HG03103 (cell line): Measurements from ENCODE around the gene PRPF8.

Source experiments
- ATAC-seq: cut with Tn5 transposase; IDR thresholded peaks from one replicate; pipeline ENCODE4 v1.9.1; 2021; ENCODE audit warnings: low read depth; ENCODE audit not compliant: unreplicated experiment

Gene PRPF8

DNA sequence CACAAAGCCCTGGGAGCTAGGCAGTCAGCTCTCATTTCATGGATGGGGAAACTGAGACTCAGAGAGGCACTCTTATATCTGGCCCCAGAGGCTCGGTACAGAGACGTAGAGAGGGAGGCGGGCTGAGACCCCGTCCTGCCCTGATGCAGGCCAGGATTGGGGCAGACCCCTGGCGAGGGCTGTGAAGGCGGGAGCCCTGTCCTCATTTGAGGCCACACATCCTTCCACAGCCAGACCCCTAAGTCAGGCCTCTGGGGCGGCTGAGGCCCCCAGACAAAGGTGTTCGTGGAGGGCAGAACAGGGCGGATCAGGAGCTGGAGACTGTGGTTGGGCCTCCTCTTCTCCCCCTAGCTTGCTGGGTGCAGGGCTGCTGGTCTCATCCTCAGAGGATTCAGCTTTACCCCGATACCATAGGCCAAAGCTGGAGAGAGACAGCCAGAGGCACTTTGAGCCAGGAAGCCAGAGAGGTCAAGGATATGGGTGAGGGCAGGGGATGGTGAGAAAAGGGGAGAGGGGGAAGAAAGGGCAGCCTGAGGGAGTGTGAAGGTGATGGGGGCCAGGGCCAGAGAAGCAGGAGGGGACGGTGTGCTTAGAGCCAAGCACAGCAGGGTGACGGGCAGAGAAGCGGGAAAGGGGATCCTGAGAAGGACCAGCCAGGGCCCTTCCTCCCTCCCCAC is 38.3 kb downstream of the PRPF8 start:
- no peak for ATAC-seq

DNA sequence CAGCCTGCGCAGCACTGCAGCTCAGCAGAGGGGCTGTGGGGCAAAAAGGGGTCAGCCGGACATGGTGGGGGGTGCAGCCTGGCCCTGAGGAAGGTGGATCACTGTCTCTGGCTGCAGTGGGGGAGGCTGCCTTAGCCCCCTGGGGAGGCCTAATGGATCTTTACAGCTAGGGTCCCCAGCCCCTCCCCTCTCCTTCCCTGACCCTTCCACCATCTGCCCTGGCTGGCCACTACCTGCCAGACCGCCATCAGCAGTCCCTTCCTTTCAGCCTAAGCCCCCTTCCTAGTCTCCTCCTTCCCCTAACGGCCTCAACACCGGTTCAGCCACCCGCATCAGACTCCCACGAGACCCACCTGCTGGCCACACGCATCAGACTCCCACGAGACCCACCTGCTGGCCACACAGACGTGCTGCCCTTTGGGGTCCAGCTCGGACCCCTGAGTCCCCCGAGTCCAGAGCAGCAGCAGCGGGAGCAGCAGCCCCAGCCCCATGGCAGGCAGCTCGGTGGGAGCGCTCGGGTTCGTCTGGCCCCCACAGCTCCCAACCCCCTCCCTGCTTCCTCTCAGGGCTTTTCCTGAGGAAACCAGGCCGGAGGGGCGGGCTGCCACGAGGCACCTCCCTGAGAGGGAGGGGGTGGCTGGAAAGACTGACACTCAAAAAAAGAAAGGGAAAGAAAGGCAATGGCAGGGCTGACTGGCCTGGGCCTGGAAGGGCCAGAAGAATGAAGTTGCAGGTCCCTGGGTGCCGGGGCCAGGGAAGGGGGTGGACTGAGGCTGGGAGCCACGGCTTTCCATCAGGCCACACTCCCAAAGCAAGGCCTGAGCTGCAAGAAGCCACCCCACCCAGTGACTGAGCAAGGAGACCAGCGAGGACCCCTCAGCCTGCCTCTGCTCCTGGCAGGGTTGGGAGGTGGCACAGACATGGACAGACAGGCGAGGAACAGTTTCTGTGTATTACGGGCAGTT is 39.2 kb downstream of the PRPF8 start, which contains the start of gene SCARF1:
Gene SCARF1 (minus strand): TSS at position 526 of the 965 bp plus-strand sequence. CDS start 35 bp downstream, at position 491.
- ATAC-seq, result no peak

DNA sequence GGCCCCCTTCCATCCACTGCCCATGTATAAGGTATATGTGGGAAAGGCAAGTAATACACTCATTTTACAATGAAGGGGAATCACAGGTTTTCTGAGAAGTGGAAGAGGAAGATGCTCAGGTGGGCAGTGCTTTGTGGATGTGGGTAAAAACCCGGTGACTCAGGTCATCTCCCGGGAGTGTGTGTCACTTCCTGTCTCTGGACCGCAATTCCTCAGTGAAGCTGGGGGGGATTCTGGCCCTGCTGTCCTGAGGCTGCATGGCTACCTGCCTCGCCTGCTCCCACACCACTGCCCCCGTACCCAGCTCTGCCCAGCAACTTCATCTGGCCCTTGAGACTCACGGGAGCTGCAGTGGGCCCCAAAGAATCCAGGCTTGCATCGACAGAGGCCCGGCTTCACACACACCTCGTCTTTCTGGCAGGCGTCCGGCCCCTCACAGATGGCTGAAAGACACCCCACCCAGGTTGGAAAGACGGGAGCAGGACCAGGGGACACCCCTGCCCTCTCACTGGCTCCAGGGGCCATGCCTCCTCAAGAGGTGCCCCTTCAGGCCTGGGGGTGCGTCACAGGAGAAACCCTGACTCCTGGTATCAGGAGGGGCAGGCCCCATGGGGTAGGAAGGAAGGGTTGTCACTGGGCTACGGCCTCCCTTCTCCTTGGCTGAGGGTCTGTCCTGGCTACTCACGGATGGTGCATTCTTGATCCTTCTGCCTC is 40.0 kb downstream of the PRPF8 start:
- no peak for ATAC-seq

DNA sequence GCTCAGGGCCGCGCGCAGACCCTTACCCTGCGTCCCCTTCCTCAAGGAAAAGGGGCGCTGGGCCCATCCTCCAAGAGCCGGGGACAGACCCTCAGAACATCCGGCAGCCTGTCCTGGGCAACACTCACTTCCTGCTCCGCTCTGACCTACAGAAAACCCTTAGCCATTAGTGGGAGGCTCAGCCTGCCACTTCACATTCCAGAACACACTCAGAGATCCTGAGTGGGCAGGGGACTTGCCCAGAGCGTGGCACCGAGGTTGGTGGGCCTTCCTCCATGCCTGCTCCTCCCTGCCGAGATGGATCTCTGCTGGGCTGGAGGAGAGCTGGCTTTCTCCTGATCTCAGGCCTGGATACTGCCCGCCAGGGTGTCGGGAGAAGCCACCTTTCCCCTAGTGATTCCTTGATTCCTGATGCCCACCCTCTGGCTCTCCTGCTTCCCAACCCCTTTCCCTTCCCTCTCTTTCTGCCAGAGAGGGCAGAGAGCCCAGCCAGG is 40.6 kb downstream of the PRPF8 start:
- ATAC-seq, result no peak

DNA sequence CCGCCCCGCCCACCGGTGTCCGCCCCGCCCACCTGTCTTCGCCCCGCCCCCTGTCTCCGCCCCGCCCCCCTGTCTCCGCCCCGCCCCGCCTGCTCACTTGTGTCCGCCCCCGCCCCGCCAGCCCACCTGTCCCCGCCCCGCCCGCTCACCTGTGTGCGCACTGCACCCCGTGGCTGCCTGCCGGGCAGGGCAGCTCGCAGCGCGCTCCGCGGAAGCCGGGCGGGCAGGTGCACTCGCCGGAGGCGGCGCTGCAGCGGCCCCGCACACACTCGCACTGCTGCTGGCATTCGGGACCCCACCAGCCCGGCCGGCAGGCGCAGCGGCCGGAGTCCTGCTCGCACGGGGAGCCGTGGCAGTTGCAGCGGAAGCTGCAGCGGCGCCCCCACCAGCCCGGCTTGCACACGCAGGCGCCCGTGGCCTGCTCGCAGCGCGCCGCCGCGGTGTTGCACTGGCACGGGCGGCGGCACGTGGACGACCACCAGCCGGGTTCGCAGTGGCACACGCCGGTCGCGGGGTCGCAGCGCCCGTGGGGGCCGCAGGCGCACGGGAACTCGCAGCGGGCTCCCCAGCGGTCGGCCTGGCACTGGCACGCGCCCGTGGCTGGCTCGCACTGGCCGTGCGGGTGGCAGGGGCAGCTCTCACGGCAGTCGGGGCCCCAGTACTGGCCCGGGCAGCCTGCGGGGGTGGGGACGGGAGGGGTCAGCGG is 41.2 kb downstream of the PRPF8 start:
- ATAC-seq, result no peak

DNA sequence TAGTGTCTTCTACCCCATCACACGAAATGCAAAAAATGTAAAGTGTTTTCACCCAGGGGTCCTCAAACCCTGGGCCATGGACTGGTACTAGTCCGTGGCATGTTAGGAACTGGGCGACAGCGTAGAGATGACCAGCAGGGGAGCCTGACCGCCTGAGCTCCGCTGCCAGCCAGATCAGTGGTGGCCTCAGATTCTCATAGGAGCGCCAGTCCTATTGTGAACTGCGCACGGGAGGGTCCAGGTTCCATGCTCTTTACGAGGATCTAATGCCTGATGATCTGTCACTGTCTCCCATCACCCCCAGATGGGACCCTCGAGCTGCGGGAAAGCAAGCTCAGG is 43.6 kb downstream of the PRPF8 start:
- ATAC-seq, result no peak

DNA sequence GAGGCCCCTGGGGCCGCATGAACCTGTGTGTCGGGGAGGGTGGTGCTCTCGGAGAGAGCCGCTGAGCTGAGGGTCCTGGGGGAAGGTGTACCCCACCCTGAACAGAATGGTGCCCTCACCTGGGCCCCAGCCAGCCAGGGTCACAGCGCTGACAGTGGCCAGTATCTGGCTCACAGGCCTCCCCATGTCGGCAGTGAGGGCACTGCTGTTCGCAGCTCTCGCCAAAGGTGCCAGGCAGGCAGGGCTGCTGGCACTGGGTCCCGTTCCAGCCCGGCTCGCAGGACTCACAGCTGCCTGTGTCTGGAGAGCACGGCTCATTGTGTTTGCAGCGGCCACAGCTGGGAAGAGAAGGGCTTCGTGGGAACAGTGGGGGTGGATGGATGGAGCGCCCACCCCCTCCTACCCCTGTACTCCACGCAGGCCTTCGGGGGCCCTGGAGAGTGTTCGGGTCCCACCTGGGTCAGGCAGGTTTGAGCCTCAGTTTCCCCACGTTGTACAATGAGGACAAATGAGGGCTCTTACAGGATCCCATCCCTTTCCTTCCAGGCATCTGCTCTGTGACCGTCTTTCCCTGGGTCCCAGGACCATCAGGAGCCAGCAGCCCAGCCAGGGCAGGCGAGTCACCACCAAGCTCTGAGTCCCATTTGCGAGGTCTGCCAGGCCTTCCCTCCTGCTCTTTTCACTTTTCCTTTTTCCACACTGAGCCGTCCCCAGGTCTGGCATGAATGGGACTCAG is 44.2 kb downstream of the PRPF8 start:
- ATAC-seq, result no peak

DNA sequence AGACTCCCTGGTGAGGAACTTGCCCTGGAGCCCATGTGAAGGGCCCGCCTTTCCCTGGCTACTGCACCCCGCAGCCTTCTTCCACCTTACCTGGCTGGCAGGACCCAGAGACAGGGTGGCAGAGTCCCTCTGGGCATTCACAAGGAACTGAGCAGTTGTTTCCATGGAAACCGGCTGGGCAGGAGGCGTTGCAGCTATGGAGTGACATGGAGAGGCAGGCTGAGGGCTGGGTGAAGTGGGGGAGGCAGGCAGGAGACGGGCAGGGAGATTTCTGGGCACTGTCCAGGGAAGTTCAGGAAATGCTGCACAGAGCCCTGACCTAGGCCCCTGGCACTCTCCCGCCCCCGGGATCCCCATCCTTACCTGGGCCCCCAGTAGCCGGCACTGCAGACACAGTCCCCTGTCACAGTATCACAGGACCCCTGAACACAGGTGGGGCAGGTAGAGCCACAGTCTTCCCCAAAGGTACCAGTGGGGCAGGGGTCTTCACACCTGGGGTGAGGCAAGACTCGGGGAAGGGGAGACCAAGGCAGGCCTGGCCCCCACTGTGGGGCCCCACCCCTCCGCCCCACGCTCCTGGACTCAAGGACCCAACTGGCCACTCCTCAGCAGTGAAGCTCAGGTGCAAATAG is 45.0 kb downstream of the PRPF8 start:
- no peak for ATAC-seq

DNA sequence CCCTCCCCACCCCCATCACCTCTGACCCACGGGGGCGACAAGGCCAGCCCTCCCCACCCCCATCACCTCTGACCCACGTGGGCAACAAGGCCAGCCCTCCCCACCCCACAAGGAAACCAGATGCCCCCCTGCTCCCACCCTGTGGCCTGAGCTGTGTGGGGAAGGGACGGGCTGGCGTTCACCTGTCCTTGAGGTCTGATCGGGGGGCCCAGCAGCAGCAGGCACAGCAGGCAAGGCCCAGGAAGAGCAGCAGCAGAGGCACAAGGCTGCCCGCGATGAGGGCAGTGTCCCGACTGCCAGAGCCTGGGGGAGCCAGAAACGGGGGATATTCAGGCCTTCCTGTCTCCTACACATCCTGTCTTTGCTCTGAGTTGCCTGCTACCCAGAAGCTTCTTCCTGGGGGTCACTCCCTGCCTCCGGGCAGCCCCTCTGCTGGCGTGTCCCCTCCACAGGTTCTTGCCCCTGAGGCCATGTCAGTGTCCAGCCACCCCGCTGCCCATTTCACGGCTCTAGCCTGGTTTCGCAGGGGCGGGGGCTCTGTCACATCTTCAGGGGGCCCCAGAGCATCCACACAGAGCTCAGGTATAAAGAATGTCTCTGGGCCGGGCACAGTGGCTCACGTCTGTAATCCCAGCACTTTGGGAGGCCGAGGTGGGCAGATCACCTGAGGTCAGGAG is 45.9 kb downstream of the PRPF8 start:
- no peak for ATAC-seq

DNA sequence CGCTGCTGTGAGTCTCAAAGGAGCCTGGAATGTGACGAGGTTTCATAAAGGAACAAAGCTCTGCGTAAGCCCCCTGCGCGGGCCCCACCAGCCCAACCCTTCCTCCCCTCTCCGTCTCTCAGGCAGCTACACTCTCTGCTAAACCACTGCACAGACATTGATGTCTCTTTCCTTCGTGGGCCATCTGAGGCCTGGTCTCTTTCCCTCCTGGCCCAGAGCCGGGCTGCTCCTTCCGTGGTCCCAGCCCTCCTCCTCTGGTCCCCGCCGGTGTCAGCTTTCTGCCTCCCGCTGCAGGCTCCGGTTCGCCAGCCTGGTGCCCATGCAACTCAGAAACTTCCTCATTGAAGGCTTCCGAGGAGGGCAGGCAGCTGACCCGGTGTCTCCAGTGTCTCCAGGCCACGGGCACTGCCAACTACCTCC is 46.5 kb downstream of the PRPF8 start:
- no peak for ATAC-seq

DNA sequence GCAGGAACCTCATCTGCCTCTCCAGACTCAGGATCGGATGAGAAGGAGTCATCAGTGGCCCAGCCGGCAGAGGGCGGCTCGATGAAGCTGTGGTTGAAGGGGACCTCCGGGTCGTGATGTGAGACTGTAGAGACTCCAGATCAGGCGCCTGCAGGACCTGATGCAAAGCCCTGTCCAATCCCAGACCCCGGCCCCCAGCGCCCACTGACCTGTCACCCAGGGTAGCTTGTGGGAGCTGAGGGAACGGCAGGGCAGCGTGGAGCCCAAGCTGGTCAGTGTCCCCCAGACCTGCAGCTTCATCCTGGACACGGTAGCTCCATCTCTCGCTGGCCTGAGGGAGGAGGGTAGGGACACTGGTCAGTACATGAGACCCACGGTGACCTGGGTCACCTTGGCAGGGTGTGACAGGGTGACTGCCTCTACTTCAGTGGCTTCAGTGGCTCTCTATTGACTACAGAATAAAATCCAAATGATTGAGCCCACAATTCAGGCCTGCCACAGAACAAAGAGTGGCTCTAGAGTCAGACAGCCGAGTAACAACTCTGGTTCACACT is 47.9 kb downstream of the PRPF8 start:
- ATAC-seq, result no peak

DNA sequence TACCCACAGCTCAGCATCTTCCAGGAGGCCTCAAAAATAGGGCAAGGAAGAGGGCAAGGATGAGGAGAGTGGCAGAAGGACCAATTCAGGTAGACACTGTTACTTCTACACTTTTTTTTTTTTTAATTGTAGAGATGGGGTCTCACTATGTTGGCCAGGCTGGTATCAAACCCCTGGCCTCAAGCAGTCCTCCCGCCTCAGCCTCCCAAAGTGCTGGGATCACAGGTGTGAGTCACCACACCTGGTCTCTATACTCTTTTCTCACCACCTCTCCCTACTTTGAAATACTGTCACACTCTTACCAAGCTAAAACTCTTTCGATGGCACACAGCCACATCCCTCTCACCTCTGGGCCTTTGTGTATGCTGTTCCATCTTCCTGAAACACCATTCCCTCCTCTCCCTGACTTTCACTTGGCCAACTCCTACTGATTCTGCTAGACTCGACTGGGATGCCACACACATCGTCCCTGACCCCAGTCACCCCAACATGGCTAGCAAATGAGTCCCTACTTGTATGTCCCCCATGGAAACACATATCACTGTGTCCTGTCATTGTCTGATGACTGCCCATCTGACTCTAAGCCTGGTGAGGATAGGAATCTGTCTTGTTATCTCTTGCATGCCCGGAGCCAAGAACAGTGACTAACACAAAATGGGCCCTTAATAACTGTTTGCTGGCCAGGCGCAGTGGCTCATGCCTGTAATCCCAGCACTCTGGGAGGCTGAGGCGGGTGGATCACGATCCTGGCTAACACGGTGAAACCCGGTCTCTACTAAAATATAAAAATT is 48.8 kb downstream of the PRPF8 start:
- no peak for ATAC-seq

DNA sequence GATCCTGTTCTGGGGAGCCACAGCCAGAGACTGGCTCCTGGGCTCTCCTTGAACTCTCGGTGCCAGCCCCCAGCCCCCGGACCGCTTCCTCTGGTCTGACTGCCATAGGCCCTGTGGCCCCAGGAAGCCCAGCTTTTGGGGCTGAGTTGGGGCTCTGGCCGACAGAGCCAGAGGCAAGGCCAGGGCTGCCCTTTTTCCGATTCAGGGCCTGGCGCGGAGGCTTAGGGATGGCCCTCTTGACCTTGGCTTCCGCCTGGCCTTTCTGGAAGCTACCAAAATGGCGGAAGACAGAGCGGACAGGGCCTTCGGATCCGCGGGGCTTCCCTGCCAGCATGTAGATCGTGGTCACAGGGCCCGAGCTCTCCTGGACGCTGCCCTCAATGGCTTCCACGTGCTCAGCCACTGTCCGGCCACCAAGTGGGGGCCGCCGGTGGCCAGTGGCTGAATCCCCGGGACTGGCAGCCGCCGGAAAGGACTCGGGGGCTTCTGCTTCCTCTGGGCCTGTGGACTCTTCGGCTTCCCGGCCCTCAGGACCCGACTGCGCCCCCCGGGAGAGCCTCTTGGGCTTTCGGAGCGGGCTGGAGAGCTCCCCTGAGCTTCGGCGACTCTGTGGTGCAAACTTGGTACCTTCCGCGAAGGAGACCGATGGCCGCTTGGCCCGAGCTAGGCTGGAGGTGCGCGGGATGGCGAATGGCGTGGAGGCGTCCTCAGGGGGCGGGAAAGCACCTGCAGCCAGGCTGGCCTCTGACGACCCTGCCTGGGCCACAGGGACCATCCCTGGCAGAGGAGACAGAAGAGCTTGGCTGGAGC is 49.6 kb downstream of the PRPF8 start:
- no peak for ATAC-seq

DNA sequence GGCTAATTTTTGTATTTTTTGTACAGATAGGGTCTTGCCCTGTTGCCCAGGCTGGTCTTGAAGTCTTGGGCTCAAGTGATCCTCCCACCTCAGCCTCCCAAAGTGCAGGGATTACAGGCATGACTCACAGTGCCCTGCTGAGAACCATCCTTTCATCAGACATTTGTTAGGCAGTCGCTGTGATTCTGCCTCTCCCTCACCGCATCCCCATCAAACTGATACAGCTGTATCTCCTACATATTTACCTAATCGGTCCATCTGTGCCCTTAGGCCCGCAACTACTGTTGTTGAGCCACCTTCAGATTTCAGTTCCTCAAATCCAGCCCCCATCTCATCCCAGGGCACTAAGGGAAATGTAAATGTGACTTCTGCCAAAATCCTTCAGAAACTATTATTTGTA is 54.0 kb downstream of the PRPF8 start:
- no peak for ATAC-seq

DNA sequence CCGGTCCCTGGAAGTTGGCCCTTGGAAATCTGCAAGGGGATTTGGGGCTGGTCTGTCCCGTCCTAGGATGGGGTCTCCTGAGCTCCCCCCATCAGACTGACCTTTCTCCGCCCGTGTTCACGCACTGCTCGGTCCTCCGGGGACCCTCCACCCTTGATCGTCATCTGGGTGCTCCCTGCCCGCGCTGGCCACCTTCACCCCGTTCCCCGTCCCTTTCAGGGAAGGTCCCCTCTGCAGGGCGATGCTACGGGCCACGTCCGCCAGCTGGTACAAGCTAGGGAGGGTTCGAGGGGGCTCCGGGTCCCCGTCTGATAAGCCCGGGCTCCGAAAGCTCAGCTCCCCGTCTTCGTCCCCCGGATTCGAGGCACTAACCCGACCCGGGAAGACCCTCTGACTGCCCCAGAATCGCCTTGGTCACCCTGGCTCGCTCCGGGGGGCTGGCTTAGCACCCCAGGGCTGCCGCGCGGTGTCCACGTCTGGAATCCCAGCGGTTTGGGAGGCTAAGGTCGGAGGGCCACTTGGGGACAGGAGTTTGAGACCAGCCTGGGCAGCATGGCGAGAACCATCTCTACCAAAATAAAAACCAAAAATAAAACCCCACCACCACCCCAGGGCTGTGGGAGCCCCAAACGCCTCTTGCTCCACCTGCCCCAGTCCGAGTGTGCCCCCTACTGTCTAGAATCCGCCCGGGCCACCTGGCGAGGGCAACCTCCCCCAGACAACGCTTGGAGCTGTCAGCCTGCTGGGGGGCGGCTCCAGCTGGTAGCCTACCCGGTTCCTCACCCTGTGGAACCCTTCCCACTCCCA is 55.0 kb downstream of the PRPF8 start:
- no peak for ATAC-seq
